Ovary (tissue), 3 donors: ENCODE results near the gene NIPSNAP2.
"Not testable (repeated sequence)": the region's sequence is repeated elsewhere in the genome, so short reads cannot be mapped to it uniquely, and the experiment has no call there.

ENCODE experiments used
- POLR2A ChIP-seq: fragments of 450-650 bp; IDR thresholded peaks from one replicate; pipeline ENCODE4 v1.6.1; 2017; ENCODE audit warnings: antibody characterized with exemption, mild to moderate bottlenecking, moderate library complexity
- TF ChIP-seq, protein P1 (sequence below), 3 donors: fragments of 450-650 bp in 2 of 3; fragments of 200-600 bp in 1 of 3; IDR thresholded peaks; one replicate each; pipeline versions ENCODE4 v1.5.1 to v1.8.0; 2016 to 2022; ENCODE audit warnings: antibody characterized with exemption in 3 of 3, mild to moderate bottlenecking in 1 of 3
- donor health status: DM: no; HTN: no; CAD: no.

DNA sequence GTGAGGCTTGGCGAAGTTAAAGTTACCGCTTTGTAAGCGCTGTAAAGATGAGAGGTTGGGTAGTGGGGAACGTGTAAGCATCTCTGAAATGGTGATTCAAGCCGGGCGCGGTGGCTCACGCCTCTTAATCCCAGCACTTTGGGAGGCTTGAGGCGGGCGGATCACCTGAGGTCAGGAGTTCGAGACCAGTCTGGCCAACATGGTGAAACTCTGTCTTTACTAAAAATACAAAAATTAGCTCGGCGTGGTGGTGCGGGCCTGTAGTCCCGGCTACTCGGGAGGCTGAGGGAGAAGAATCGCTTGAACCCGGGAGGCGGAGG lies 12.1 kb upstream of the NIPSNAP2 start:
- TF ChIP-seq, protein P1, sequence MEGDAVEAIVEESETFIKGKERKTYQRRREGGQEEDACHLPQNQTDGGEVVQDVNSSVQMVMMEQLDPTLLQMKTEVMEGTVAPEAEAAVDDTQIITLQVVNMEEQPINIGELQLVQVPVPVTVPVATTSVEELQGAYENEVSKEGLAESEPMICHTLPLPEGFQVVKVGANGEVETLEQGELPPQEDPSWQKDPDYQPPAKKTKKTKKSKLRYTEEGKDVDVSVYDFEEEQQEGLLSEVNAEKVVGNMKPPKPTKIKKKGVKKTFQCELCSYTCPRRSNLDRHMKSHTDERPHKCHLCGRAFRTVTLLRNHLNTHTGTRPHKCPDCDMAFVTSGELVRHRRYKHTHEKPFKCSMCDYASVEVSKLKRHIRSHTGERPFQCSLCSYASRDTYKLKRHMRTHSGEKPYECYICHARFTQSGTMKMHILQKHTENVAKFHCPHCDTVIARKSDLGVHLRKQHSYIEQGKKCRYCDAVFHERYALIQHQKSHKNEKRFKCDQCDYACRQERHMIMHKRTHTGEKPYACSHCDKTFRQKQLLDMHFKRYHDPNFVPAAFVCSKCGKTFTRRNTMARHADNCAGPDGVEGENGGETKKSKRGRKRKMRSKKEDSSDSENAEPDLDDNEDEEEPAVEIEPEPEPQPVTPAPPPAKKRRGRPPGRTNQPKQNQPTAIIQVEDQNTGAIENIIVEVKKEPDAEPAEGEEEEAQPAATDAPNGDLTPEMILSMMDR (IDR thresholded peaks at IDR 0.05): not testable (repeated sequence)
- not testable (repeated sequence) for TF ChIP-seq POLR2A
